Neural cell (in vitro differentiated cells): Measurements from ENCODE around the gene MTG1. TPM values are rescaled to one million over a fixed set of nuclear protein-coding genes. Genes with fewer than 3 reads are reported as not detected.

Source experiments
- H2AFZ ChIP-seq: fragments of 200-600, 300-800 bp; sonication (generic), shearing (Covaris generic); 2 replicates; pipeline ENCODE4 v1.6.0; 2014; ENCODE audit warnings: low read depth, mild to moderate bottlenecking, antibody characterized with exemption, low read length, moderate library complexity
- H3F3A ChIP-seq: fragments of 200-600 bp; shearing (Covaris generic); 2 replicates; pipeline ENCODE4 v1.6.1; 2016; ENCODE audit warnings: mild to moderate bottlenecking, moderate library complexity, mixed read lengths, antibody characterized with exemption, low read length; ENCODE audit not compliant: insufficient read depth, poor library complexity, severe bottlenecking
- H3K27ac ChIP-seq: fragments of 200-600, 300-800 bp; sonication (generic), shearing (Covaris generic); 2 replicates; pipeline ENCODE4 v1.5.1; 2014; ENCODE audit warnings: mild to moderate bottlenecking, low read length, moderate library complexity
- H3K27me3 ChIP-seq: fragments of 300-800, 200-600 bp; sonication (generic), shearing (Covaris generic); 2 replicates; pipeline ENCODE4 v1.6.0; 2014; ENCODE audit warnings: mild to moderate bottlenecking, low read depth, low read length, moderate library complexity; ENCODE audit not compliant: insufficient read depth
- H3K36me3 ChIP-seq: fragments of 300-800, 200-600 bp; sonication (generic), shearing (Covaris generic); 2 replicates; pipeline ENCODE4 v1.5.1; 2014; ENCODE audit warnings: mild to moderate bottlenecking, antibody characterized with exemption, low read length, moderate library complexity; ENCODE audit not compliant: insufficient read depth
- H3K4me2 ChIP-seq: fragments of 300-800, 200-600 bp; sonication (generic), shearing (Covaris generic); 2 replicates; pipeline ENCODE4 v1.6.0; 2014; ENCODE audit warnings: mild to moderate bottlenecking, low read length
- H3K4me3 ChIP-seq: fragments of 300-800, 200-600 bp; sonication (generic), shearing (Covaris generic); 2 replicates; pipeline ENCODE4 v1.5.1; 2014; ENCODE audit warnings: mild to moderate bottlenecking, low read length, moderate library complexity
- H3K79me2 ChIP-seq: fragments of 200-600 bp; shearing (Covaris generic); replicated peaks from 2 replicates; pipeline ENCODE4 v1.6.0; 2014; ENCODE audit warnings: mild to moderate bottlenecking, low read length, moderate library complexity; ENCODE audit not compliant: insufficient read depth
- H3K9ac ChIP-seq: fragments of 300-800, 200-600 bp; sonication (generic), shearing (Covaris generic); 2 replicates; pipeline ENCODE4 v1.6.1; 2016; ENCODE audit warnings: mild to moderate bottlenecking, low read length, mixed read lengths
- H3K9me2 ChIP-seq: fragments of 200-600 bp; shearing (Covaris generic); 2 replicates; pipeline ENCODE4 v1.6.1; 2016; ENCODE audit warnings: mild to moderate bottlenecking, low read length, mixed read lengths; ENCODE audit not compliant: insufficient read depth
- H3K9me3 ChIP-seq: fragments of 200-600, 300-800 bp; sonication (generic), shearing (Covaris generic); 2 replicates; pipeline ENCODE4 v1.6.1; 2016; ENCODE audit warnings: mild to moderate bottlenecking, mixed run types, low read length, moderate library complexity, mixed read lengths
- H4K20me1 ChIP-seq: fragments of 200-600 bp; shearing (Covaris generic); 2 replicates; pipeline ENCODE4 v1.6.1; 2016; ENCODE audit warnings: mild to moderate bottlenecking, mixed run types; ENCODE audit not compliant: insufficient read depth
- EP300 ChIP-seq: fragments of 450-650 bp; conservative IDR thresholded peaks from 2 replicates; pipeline ENCODE4 v1.6.1; 2014; ENCODE audit warnings: antibody characterized with exemption, mild to moderate bottlenecking, moderate library complexity; ENCODE audit not compliant: poor library complexity, severe bottlenecking
- EZH2 ChIP-seq: fragments of 200-600, 300-800 bp; shearing (Covaris generic), sonication (generic); IDR thresholded peaks from 2 replicates; pipeline ENCODE4 v1.6.1; 2014; ENCODE audit warnings: antibody characterized with exemption, low read length, borderline replicate concordance, mild to moderate bottlenecking; ENCODE audit not compliant: insufficient read depth, poor library complexity, severe bottlenecking
- MXI1 ChIP-seq: fragments of 450-650 bp; conservative IDR thresholded peaks from 2 replicates; pipeline ENCODE4 v1.6.1; 2014; ENCODE audit warnings: antibody characterized with exemption, mild to moderate bottlenecking; ENCODE audit not compliant: poor library complexity, severe bottlenecking
- POLR2AphosphoS5 ChIP-seq: IDR thresholded peaks from 2 replicates; pipeline ENCODE4 v1.6.1; 2012
- RAD21 ChIP-seq: fragments of 450-650 bp; conservative IDR thresholded peaks from 2 replicates; pipeline ENCODE4 v1.6.1; 2014; ENCODE audit warnings: antibody characterized with exemption, mild to moderate bottlenecking, moderate library complexity
- SMC3 ChIP-seq: fragments of 450-650 bp; conservative IDR thresholded peaks from 2 replicates; pipeline ENCODE4 v1.6.1; 2014; ENCODE audit warnings: antibody characterized with exemption, mild to moderate bottlenecking, moderate library complexity; ENCODE audit not compliant: poor library complexity
- TAF1 ChIP-seq: IDR thresholded peaks from 2 replicates; pipeline ENCODE4 v1.6.1; 2012; ENCODE audit warnings: low read depth
- polyA plus RNA-seq: library from polyadenylated mRNA; depleted of rRNA; stranded (reverse); fragments of >200 nt; gene quantifications from 2 replicates; pipeline ENCODE4 v1.2.3, GENCODE V29; 2014
- TF ChIP-seq, protein P1 (sequence below): IDR thresholded peaks from 2 replicates; pipeline ENCODE4 v1.6.1; 2012; ENCODE audit warnings: borderline replicate concordance
- TF ChIP-seq, protein P2 (sequence below): fragments of 450-650 bp; IDR thresholded peaks from 2 replicates; pipeline ENCODE4 v1.5.1; 2014; ENCODE audit warnings: antibody characterized with exemption, mild to moderate bottlenecking, moderate library complexity; ENCODE audit not compliant: poor library complexity, severe bottlenecking

Gene MTG1
- polyA plus RNA-seq, 1 donor from 2014 or later: 52.3 TPM

DNA sequence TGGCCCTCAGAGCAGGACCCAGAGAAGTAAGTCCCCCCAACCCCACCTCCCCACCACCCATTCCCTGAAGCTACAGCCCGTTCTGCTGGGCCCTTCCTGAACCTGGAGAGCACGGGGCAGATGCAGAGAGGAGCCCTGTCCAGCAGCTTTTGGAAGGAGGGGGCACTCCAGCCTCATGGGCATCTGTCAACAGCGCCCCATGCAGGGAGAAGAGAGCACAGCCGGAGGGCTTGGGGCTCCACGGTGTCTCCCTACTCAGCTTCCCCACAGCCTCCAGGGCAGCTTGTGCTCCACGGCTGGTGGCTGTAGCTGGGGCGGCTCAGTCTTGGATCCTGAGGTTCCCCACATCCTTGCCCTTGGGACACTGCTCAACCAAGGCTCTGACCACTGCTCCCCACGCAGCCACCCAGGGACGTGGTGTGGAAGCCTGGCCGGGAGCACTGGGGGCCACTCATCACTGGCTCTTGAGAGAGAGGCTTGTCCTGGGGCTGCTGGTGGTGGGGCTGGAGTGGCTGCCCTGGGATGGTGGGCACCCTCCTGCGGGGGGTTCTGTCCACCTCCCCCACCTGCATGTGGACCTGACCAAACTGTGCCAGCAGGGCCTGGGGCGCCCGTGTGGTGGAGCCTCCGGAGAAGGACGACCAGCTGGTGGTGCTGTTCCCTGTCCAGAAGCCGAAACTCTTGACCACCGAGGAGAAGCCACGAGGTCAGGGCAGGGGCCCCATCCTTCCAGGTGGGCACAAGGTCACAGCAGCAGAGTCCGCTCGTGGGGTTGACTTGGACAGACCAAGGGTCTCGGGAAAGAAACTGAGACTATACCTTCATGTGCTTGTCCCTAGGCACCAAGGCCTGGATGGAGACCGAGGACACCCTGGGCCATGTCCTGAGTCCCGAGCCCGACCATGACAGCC is 42.3 kb upstream of the MTG1 start:
- no peaks in the 10 kb centered on the region for H3K9me3 ChIP-seq
- no peak overlapping the region for H2AFZ ChIP-seq
- H3K9ac ChIP-seq: no peak overlapping the region
- H3K36me3 ChIP-seq: no peaks in the 10 kb centered on the region
- H3K27me3 ChIP-seq: no peaks in the 10 kb centered on the region
- TF ChIP-seq, protein P1, sequence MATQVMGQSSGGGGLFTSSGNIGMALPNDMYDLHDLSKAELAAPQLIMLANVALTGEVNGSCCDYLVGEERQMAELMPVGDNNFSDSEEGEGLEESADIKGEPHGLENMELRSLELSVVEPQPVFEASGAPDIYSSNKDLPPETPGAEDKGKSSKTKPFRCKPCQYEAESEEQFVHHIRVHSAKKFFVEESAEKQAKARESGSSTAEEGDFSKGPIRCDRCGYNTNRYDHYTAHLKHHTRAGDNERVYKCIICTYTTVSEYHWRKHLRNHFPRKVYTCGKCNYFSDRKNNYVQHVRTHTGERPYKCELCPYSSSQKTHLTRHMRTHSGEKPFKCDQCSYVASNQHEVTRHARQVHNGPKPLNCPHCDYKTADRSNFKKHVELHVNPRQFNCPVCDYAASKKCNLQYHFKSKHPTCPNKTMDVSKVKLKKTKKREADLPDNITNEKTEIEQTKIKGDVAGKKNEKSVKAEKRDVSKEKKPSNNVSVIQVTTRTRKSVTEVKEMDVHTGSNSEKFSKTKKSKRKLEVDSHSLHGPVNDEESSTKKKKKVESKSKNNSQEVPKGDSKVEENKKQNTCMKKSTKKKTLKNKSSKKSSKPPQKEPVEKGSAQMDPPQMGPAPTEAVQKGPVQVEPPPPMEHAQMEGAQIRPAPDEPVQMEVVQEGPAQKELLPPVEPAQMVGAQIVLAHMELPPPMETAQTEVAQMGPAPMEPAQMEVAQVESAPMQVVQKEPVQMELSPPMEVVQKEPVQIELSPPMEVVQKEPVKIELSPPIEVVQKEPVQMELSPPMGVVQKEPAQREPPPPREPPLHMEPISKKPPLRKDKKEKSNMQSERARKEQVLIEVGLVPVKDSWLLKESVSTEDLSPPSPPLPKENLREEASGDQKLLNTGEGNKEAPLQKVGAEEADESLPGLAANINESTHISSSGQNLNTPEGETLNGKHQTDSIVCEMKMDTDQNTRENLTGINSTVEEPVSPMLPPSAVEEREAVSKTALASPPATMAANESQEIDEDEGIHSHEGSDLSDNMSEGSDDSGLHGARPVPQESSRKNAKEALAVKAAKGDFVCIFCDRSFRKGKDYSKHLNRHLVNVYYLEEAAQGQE: no peak
- no peak for TF ChIP-seq EP300
- TF ChIP-seq TAF1: no peak
- TF ChIP-seq, protein P2, sequence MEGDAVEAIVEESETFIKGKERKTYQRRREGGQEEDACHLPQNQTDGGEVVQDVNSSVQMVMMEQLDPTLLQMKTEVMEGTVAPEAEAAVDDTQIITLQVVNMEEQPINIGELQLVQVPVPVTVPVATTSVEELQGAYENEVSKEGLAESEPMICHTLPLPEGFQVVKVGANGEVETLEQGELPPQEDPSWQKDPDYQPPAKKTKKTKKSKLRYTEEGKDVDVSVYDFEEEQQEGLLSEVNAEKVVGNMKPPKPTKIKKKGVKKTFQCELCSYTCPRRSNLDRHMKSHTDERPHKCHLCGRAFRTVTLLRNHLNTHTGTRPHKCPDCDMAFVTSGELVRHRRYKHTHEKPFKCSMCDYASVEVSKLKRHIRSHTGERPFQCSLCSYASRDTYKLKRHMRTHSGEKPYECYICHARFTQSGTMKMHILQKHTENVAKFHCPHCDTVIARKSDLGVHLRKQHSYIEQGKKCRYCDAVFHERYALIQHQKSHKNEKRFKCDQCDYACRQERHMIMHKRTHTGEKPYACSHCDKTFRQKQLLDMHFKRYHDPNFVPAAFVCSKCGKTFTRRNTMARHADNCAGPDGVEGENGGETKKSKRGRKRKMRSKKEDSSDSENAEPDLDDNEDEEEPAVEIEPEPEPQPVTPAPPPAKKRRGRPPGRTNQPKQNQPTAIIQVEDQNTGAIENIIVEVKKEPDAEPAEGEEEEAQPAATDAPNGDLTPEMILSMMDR: no peak
- no peak for TF ChIP-seq RAD21
- no peak for TF ChIP-seq MXI1
- no peak for TF ChIP-seq POLR2AphosphoS5
- TF ChIP-seq EZH2: no peak
- TF ChIP-seq SMC3: no peak
- H3K27ac ChIP-seq: no peak overlapping the region
- H3K9me2 ChIP-seq: no peaks in the 10 kb centered on the region
- H4K20me1 ChIP-seq: no peaks in the 10 kb centered on the region
- no peaks in the 10 kb centered on the region for H3F3A ChIP-seq
- no peaks in the 10 kb centered on the region for H3K79me2 ChIP-seq
- H3K4me3 ChIP-seq: no peak overlapping the region
- no peak overlapping the region for H3K4me2 ChIP-seq

DNA sequence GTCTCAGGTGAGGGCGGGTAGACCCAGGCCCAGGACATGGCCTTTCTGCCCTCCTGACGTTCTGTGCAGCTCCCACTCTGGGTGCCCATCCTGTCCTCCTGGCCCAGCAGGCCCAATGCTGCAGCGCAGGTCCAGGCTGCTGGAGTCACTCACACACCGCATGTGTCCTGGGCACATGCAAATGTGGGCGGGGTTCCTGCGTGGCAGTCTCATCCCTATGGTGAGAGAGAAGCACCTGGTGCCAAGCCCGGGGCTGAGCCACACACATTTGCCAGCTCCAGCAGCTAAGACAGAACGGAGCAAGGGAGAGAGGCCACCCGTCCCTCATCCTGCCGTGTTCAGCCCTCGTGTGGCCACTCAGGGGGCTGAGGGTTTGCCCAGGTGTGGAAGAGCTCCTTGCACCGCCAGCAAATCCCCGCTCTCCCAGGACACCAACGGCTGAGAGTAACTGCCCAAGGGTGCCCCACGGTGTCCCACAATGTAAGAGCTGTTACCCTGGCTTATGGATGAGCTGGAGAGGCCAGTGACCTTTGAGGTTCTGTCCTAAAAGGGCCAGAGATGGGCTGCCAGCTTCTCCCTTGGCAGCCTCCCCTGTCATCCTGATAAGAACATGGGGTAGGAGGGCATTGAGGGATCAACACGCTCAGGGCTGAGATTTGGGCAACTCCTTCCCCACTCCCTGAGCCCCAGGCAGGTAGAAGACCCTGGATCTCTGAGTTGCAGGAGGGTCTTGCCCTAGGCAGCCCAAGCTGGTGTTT is 40.6 kb upstream of the MTG1 start:
- Histone ChIP-seq H3F3A (no peaks in the 10 kb centered on the region), H3K27ac (no peak overlapping the region), H3K79me2 (no peaks in the 10 kb centered on the region), H3K4me2 (no peak overlapping the region), H3K27me3 (no peaks in the 10 kb centered on the region), H3K9me3 (no peaks in the 10 kb centered on the region), H3K9me2 (no peaks in the 10 kb centered on the region), H3K9ac (no peak overlapping the region), H2AFZ (no peak overlapping the region), H4K20me1 (no peaks in the 10 kb centered on the region), H3K4me3 (no peak overlapping the region), H3K36me3 (no peaks in the 10 kb centered on the region)
- TF ChIP-seq EZH2 (no peak), POLR2AphosphoS5 (no peak), MXI1 (no peak), RAD21 (no peak)
- TF ChIP-seq, protein P2: no peak
